Muscle layer of duodenum (tissue), 2 donors: ENCODE data around the gene MAN1C1.

ENCODE experiments used
- H3K27ac ChIP-seq: one replicate; pipeline ENCODE4 v1.7.0; 2013; ENCODE audit warnings: mild to moderate bottlenecking, low read length
- H3K27me3 ChIP-seq: one replicate; pipeline ENCODE4 v1.7.0; 2013; ENCODE audit warnings: low read depth, mild to moderate bottlenecking, control low read depth, low read length
- H3K36me3 ChIP-seq, 2 donors: one replicate each; pipeline ENCODE4 v1.7.0; 2013; ENCODE audit warnings: low read length in 2 of 2, control low read depth in 1 of 2, mild to moderate bottlenecking in 1 of 2; ENCODE audit not compliant: insufficient read depth in 2 of 2, control insufficient read depth in 1 of 2
- H3K4me1 ChIP-seq, 2 donors: one replicate each; pipeline ENCODE4 v1.7.0; 2013; ENCODE audit warnings: low read length in 2 of 2, mild to moderate bottlenecking in 2 of 2, control low read depth in 1 of 2, moderate library complexity in 1 of 2; ENCODE audit not compliant: insufficient read depth in 2 of 2, control insufficient read depth in 1 of 2
- H3K4me3 ChIP-seq, 2 donors: one replicate each; pipeline ENCODE4 v1.7.0; 2013; ENCODE audit warnings: low read length in 2 of 2, low read depth in 1 of 2, mild to moderate bottlenecking in 1 of 2
- H3K9me3 ChIP-seq, 2 donors: one replicate each; pipeline ENCODE4 v1.7.0; 2013; ENCODE audit warnings: low read length in 2 of 2, control low read depth in 1 of 2, mild to moderate bottlenecking in 1 of 2; ENCODE audit not compliant: control insufficient read depth in 1 of 2
- donor health status: healthy.

MAN1C1 gene

GRCh38 chr1:25766721-25767436 is 150.3 kb downstream of the MAN1C1 start:
- Histone ChIP-seq H3K4me1 (peaks cover 6 to 18% of the 10 kb centered on the region in 2 donors), H3K36me3 (peaks cover 0 to 6% of the 10 kb centered on the region in 2 donors), H3K9me3 (no peaks in the 10 kb centered on the region), H3K27ac (no peak overlapping the region), H3K4me3 (no peak overlapping the region), H3K27me3 (no peaks in the 10 kb centered on the region)

- no peaks in the 10 kb centered on the region for H3K27me3 ChIP-seq
- H3K4me3 ChIP-seq, result no peak overlapping the region
- peaks cover 6 to 18% of the 10 kb centered on the region in 2 donors for H3K4me1 ChIP-seq
- H3K9me3 ChIP-seq, result no peaks in the 10 kb centered on the region
- peaks cover 0 to 9% of the 10 kb centered on the region in 2 donors for H3K36me3 ChIP-seq
- H3K27ac ChIP-seq, result no peak overlapping the region
Observed at GRCh38 chr1:25767437-25767770, 150.8 kb downstream of the MAN1C1 start.

- Histone ChIP-seq H3K27ac (no peak overlapping the region), H3K27me3 (no peaks in the 10 kb centered on the region), H3K9me3 (no peaks in the 10 kb centered on the region), H3K4me3 (no peak overlapping the region), H3K4me1 (peaks cover 6 to 31% of the 10 kb centered on the region in 2 donors), H3K36me3 (peaks cover 5 to 6% of the 10 kb centered on the region in 2 donors)
Observed at GRCh38 chr1:25768999-25769398, 152.4 kb downstream of the MAN1C1 start.

GRCh38 chr1:25769625-25770383 is 153.2 kb downstream of the MAN1C1 start:
- H3K4me1 ChIP-seq, result peaks cover 6 to 39% of the 10 kb centered on the region in 2 donors
- H3K27me3 ChIP-seq, result no peaks in the 10 kb centered on the region
- peaks cover 3 to 5% of the 10 kb centered on the region in 2 donors for H3K36me3 ChIP-seq
- no peak overlapping the region for H3K4me3 ChIP-seq
- H3K27ac ChIP-seq, result no peak overlapping the region
- no peaks in the 10 kb centered on the region for H3K9me3 ChIP-seq

- H3K27me3 ChIP-seq, result no peaks in the 10 kb centered on the region
- H3K27ac ChIP-seq, result no peak overlapping the region
- peaks cover 6 to 45% of the 10 kb centered on the region in 2 donors for H3K4me1 ChIP-seq
- peaks cover 3 to 5% of the 10 kb centered on the region in 2 donors for H3K36me3 ChIP-seq
- no peaks in the 10 kb centered on the region for H3K9me3 ChIP-seq
- no peak overlapping the region for H3K4me3 ChIP-seq
Observed at GRCh38 chr1:25770541-25771220, 154.1 kb downstream of the MAN1C1 start.

- Histone ChIP-seq H3K27ac (no peak overlapping the region), H3K4me1 (peaks cover 6 to 45% of the 10 kb centered on the region in 2 donors), H3K36me3 (peaks cover 3 to 5% of the 10 kb centered on the region in 2 donors), H3K9me3 (no peaks in the 10 kb centered on the region), H3K27me3 (no peaks in the 10 kb centered on the region), H3K4me3 (no peak overlapping the region)
Observed at GRCh38 chr1:25771221-25772114, 154.9 kb downstream of the MAN1C1 start.

- peaks cover 3 to 6% of the 10 kb centered on the region in 2 donors for H3K36me3 ChIP-seq
- no peak overlapping the region for H3K4me3 ChIP-seq
- H3K4me1 ChIP-seq, result peaks cover 6 to 45% of the 10 kb centered on the region in 2 donors
- no peaks in the 10 kb centered on the region for H3K27me3 ChIP-seq
- no peak overlapping the region for H3K27ac ChIP-seq
- no peaks in the 10 kb centered on the region for H3K9me3 ChIP-seq
Observed at GRCh38 chr1:25772164-25772563, 155.6 kb downstream of the MAN1C1 start.

GRCh38 chr1:25772692-25773245 is 156.2 kb downstream of the MAN1C1 start:
- H3K9me3 ChIP-seq, result no peaks in the 10 kb centered on the region
- H3K27me3 ChIP-seq, result no peaks in the 10 kb centered on the region
- no peak overlapping the region for H3K27ac ChIP-seq
- peaks cover 3 to 8% of the 10 kb centered on the region in 2 donors for H3K36me3 ChIP-seq
- no peak overlapping the region for H3K4me3 ChIP-seq
- H3K4me1 ChIP-seq, result peaks cover 6 to 45% of the 10 kb centered on the region in 2 donors

- no peaks in the 10 kb centered on the region for H3K27me3 ChIP-seq
- peaks cover 7 to 12% of the 10 kb centered on the region in 2 donors for H3K36me3 ChIP-seq
- H3K27ac ChIP-seq, result no peak overlapping the region
- H3K4me3 ChIP-seq, result no peak overlapping the region
- H3K9me3 ChIP-seq, result no peaks in the 10 kb centered on the region
- H3K4me1 ChIP-seq, result peaks cover 6 to 45% of the 10 kb centered on the region in 2 donors
Observed at GRCh38 chr1:25773441-25774125, 157.0 kb downstream of the MAN1C1 start.

GRCh38 chr1:25774206-25774803 is 157.7 kb downstream of the MAN1C1 start:
- H3K9me3 ChIP-seq, result no peaks in the 10 kb centered on the region
- peaks cover 8 to 12% of the 10 kb centered on the region in 2 donors for H3K36me3 ChIP-seq
- H3K4me3 ChIP-seq, result no peak overlapping the region
- no peak overlapping the region for H3K27ac ChIP-seq
- H3K4me1 ChIP-seq, result peaks cover 6 to 45% of the 10 kb centered on the region in 2 donors
- H3K27me3 ChIP-seq, result no peaks in the 10 kb centered on the region
